Inferior parietal cortex (tissue), 1 donor: ENCODE data around the gene SLC27A4.

Source experiments
- DNase-seq: peaks from one replicate; pipeline ENCODE4 v3.0.0-alpha.2; 2016; ENCODE audit errors: extremely low spot score

SLC27A4 gene

DNA sequence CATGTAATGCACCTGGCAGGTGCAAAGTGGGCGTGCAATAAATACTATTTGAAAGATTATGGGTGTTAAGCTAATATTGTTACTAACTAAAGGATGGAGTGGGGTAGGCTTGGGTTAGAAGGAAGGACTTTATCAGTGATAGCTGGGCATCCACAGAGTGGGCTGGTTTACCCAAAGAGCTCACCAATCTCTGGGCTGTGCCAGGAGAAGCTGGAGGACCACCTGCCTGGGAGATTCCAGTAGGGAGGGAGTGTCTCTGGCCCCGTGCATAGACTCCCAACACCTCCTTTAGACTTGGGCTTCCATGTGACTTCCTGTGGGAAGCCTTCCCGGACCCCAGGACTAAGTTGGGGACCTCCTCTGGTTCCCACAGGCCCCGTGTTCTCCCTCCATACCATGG, 25.2 kb downstream of the SLC27A4 start:
- no peak for DNase-seq

DNA sequence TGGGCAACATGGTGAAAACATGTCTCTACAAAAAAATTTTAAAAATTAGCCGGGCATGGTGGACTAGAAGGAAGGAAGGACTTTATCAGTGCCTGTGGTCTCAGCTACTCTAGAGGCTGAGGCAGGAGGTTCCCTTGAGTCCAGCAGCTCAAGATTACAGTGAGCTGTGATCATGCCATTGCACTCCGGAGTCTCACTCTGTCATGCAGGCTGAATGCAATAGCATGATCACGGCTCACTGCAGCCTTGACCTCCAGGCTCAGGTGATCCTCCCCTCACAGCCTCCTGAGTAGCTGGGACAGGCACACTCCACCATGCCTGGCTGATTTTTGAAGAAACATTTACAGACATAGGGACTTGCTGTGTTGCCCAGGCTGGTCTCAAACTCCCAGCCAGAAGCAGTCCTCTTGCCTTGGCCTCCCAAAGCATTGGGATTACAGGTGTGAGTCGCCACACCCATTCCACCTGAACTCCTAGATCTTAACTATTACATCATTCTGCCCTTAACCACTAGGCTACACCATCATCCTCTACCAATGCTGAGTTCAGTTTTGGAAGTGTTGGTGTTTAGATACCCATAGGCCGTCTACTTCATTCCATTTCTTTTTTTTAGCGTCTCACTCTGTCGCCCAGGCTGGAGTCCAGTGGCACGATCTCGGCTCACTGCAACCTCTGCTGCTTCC, 28.8 kb downstream of the SLC27A4 start:
- DNase-seq = no peak

DNA sequence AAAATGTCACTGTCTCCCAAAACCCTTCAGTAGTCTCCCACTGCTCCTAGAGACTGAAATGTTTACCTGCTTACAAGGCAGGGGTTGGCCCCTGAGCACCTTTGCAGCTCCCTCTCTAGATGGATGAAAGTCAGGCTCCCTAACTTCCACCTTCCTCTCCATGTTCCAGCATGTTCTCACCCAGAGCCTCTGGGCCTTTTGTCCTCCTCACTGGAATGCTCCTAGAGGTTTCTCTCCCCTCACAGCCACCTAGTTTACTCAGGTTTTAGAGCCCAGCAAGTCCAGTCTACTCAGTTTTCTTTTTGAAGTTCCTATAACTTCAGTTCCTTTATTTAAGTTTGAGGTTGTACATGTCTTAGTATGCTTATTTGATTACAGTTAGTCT, 30.0 kb downstream of the SLC27A4 start:
- DNase-seq = no peak

DNA sequence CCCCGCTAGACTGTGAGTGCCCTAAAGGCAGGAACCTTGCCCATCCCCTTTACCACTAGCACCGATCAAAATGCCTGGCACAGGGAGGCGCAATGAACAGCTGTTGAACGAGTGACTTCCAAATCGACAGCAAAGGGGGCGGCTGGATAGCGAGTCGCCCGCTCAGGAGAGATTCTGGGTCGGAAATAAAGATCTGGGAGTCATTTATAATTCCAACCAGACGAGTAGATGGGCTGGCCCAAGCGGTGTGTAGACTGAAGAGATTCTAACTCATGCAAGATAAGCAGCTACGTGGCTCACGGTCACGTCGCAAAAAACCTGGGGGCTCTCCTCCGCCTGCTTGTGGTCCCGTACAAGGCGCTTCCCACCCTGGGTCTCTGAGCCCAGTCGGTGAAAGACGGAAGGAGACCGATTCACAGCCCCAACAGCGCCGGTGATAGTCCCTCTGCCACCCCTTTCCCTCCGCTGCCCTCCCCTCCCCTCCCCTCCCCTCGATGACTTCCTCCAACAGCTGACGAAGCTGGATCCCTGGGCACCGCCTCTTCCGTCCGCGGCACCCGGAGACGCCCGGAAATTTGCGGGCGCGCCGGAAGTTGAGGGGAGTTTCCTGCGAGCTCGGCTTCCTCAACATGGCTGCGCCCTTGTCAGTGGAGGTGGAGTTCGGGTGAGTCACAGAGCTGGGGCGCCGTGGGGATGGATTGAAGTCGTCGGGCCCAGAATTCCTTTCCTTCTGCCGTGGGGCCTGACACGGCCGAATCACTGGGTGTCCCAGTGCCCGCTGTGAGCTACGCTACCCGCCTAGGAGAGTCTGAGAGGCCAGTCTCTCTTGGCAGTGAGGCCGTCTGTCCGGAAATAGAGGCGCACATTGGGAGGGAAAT, 30.7 kb downstream of the SLC27A4 start, which contains the start of gene URM1:
Gene URM1 (plus strand): TSS at position 623 of the 878 bp plus-strand sequence. CDS start 7 bp downstream, at position 630.
- DNase-seq = peak; percentile 98

DNA sequence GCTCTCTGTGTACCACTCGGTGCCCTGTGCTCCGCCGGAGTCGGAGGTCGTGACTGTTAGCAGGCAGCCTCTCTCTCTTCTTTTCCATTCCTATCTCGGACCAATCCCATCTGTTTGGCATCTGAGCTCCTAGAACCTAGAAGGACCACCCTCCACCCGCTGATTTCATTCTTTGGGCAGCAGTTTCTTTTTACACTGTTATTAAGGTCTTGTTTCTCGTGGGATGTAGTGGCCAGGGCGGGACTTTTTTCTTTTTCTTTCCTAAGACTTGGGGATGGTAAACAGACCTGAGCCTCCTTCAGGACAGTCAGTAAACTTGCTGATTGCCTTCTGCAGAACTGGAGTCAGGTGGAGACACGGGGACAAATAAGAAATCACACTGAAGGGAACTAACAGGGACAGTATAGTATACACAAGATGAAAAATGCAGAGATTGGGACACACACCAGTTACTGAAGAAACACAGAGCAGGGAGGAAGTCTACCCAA, 31.3 kb downstream of the SLC27A4 start:
- DNase-seq = no peak

DNA sequence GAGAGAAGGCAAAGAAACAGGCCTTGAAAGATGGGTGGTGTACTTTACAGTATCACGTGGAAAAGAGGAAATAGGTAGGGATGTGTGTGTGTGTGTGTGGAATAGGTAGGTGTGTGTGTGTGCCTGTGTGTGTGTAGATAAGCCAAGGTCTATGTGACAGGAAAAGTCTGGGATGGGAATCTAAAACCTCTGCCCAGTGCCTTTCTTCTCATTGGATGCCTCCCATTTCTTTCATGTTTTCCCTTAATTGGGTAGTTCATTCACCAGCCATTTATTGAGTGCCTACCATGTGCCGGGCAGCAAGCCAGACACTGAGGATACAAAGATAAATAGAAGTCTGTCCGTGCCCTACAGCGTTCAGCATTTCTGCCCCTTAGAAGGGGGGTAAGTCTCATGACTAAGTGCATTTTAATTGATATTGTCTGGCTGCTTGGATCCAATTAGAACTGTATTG, 31.9 kb downstream of the SLC27A4 start:
- DNase-seq = peak; percentile 75

DNA sequence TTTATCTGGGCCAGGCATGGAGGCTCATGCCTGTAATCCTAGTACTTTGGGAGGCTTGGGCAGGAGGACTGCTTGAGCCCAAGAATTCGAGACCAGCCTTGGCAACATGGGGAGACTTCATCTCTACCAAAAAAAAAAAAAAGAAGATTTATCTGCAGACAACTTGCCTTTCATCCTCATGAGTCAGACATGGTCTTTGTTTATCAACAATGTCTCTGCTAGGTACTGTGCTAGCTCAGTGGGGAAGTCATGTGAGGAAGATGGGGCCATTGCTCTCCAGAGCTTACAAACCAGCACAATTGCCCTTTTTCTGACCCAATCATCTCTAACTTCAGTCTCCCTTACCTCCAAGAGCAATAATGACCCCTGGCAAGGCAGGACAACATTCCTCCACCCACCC, 32.5 kb downstream of the SLC27A4 start:
- DNase-seq = no peak

DNA sequence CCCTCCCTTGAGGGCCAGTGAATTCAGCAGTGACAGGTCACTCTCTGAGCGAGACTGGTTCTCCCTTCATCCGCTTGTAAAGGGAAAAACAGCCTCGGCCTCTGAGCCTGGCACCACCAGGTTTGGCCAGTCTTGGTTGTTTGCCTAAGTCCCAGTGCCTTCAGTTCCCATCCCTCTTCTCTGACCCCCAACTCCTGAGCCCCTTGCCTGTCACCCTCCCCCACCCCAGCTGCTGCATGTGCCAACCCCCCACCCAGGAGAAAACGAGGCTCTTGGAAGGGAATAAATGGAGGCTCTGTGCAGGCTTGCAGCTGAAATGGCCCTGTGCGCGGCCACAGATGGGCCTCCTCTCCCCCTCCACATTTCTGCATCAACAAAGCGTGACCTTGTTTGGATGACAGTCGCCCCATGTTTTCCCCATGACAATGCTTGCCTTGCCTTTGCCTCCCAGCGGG, 33.9 kb downstream of the SLC27A4 start:
- peak; percentile 78 for DNase-seq

DNA sequence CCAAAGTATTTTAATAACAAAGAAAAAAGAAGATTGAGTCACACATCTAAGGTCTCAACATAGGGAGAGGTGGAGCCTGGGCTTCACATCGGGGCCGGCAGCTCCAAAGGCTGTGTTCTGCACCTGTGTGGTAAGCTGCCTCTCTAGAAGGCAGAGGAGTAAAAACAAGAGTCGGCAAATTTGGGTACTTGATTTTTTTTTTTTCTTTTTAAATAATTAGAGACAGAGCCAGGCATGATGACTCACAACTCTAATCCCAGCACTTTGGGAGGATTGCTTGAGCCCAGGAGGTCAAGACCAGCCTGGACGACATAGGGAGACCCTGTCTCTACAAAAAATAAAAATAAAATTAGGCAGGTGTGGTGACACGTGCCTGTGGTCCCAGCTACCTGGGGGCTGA, 35.5 kb downstream of the SLC27A4 start:
- DNase-seq = no peak

DNA sequence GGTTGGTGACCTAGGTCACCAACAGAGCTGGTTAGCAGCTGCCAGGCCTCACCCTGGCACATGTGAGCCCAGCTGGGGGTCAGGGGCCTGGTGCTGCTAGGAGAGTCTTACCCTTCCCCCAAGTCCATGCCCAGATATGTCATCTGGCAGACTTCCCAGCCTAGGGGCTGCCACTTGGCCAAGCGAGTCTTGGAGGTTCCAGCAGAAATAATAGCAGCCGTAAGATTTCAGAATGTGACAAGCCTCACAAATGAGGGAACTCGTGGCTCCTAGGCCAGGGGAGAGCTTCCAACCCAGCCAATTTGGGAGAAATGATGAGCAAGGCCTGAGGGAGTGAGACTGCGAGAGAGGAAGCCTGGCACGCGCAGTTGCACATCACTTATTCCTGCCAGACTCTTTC, 41.9 kb downstream of the SLC27A4 start:
- DNase-seq = no peak

DNA sequence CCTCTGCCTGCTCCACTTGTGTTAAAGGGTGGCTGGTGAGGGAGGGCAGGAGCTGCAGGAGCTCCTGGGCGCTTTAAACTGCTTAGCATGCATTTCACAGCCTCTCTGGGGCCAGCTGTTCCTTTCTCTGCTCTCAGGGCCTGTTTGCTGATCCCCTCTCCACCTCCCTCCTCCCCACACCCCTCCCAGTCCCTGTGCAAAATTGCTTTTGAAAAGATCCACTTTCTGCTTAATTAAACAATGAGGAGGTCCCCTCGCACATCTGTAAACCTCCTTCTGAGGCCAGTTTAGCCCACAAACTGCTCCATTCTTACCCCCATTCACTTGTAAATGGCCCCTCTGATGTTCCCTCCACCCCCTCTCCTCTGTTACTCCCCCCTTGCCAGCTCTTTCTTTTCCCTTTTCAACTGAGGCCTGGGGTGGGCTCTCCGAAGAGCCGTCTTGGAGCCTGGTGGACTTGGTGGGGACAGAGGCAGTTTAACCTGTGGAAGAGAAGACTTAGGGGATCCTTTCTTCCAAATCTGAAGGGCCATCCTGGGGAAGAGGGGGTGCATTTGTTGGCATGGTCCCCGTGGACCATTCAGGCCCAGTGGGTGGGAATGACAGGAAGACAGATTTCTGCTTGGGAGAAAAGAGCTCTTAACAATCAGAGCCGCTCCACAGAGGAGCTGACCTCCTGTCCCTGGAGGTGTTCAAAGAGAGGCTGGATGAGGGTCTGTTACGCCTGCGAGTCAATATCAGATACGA, 42.9 kb downstream of the SLC27A4 start:
- no peak for DNase-seq

DNA sequence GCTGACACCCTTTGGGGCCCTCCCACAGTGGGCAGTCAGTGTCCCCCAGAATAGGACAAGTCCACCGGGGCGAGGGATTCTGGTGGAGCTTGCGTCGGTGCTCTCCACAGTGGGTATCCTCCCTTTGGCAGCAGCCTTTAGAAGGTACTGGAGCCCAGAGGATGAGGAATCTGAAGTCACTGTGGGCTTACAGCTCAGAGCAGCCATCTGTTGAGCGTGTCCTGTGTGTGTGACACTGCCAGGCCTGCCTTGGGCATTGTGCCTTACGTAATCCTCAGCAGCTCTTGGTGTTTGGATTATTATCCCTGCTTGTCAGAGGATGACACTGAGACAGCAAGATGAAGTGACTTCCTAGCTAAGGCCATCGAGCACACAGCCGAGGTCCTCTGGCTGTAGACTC, 43.5 kb downstream of the SLC27A4 start:
- DNase-seq = no peak

DNA sequence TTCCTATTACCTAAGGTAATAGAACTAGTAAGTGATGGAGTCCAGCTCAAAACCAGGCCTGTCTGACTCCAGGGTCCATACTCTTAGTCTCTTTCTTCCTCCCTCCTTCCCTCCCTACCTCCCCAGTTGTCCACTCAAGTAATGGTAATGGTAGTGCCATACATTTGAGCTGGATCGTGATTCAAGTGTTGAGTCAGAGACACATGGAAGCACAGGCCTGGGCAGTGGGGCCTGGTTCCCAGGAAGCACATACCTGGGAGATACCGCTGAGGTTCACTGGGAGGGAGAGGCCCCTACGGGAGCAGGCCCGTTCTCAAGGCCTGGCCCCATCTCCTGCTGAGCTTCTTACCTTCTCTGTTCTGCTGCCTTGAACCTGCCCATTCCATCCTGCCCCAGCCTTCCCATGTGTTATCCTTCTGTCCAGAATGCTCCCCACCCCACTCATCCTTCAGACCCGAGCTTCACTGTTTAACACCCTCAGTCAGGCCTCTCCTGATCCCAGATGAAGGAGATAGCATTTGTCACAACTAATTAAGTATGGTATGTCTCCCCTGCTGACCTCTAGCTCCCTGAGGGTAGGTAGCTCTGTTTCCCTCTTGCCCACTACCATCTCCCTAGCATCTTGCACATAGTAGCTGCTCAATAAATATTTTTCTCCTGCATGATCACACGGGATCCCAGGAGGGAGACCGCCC, 44.6 kb downstream of the SLC27A4 start:
- no peak for DNase-seq

DNA sequence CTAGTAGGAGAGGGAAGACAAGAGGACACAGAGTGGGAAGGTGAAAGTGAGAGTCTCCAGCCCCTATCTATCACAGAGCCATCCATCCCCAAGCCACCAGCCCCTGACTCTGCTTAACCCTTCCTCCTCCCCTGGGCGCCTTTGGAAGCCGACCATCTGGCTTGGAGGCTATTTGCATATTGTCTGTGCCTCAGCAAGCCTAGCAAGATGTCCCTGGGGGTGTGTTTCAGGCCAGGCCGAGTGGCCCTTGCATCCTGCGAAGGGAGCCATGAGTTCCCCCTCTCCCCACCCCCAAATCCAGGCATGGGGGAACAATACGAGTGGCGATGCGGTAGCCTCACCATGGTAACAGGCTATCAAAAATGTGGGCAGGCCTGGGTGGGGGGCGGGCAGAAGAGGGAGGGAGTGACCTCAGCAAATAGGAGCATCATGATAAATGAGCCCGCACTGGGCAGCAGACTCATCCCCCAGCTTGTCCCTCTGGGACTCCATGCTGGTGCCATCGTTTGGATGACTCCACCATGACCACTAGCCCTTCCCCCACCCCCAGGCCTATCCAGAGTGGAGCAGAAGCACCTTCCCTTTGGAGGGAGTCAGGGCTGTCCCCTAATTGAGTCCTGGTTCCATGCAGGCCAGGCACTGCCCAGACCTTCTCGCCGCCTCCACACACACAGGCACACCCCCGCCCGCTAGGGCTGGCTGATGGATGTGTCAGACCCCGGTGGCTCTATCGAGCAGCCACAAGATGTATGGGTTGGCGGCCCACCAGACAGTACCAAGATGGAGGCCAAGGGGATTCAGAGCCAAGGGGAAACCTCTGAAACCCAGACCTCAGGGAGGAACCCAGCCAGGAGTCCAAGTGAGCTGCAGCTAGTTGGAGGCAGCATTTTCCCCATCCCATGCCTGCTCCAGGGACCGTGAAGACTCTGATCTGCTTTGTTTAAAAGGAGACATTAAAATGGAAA, 45.5 kb downstream of the SLC27A4 start:
- no peak for DNase-seq

DNA sequence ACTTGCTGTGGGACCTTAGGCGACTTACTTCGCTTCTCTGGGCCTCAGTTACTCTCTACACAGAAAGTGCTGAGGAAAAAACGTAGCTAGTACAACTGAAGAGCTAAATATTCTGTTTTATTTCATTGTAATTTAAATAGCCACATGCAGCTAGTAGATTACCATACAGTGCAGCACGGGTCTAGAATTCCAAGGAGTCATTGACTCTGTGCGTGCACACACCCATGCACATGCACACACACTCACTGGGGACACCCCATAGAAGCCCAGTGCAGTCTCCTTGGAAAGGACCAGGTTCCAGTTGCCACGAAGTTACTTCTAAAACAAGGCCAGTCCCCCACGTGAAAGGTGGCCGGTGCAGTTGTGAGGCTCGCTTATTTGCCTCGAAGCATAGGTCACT, 47.8 kb downstream of the SLC27A4 start:
- DNase-seq = no peak

DNA sequence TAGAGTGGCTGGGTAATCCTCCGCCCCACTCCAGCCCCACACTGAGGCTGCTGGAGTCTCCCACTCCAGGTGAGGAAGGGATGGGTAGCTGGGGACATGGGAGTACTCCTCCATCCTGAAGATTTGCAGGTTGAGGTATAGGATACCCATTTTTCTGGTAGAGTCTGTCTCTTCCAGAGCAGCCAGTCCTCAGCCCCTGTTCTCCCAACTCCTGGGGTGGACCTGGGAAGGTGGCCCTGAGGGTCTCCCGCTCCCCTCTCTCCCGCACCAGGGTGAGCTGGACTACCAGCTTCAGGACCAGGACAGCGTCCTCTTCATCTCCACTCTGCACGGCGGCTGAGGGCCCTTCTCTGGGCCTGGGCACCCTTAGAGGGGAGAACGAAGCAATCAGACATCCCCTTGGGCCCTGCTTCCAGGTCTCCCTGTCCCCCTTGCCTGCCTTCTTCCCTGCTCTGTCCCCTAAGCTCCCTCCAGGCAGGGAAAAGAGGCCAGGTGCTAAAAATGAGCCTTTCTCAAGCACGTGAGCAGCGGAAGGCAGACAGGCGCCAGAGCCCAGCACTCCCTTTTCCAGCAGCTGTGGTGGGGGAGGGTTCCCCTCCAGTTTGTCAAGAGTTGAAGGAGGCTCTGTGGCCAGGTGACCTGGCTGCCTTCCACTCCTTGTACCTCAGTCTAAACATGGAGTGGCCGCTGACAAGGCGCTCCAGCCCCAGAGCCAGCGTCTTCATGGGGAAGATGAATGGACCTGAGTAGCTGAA, 49.2 kb downstream of the SLC27A4 start:
- DNase-seq = no peak

DNA sequence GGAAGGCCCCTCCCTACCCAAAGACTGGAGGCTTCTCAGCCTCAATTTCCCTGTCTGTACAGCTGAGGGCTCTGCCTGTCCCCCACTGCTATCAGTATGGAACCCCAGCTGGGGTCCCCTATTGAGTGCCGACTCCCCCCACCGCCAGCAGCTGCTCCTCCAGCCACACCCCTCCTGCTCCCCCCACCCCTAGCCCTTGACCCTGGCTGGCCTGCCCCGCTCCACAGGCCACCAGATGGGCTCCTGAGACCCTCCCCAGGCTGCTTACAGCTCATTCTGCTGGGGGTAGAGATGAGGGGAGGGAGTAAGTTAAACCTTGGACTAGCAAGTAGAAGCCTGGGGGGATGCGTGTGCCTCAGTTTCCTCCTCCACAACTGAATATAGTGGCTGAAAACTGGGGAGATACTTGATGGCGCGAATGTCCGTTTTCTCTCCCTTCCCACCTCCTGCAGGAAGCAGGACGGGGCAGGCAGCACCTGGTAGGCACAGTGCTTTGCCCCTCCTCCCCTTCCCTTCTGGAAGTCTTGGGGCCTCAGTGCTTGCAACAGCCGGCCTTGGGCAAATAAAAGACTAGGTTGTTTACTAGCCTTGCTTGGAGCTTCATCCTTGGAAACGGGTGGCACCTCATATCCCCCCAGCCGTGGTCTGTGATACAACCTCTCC, 50.0 kb downstream of the SLC27A4 start:
- no peak for DNase-seq

DNA sequence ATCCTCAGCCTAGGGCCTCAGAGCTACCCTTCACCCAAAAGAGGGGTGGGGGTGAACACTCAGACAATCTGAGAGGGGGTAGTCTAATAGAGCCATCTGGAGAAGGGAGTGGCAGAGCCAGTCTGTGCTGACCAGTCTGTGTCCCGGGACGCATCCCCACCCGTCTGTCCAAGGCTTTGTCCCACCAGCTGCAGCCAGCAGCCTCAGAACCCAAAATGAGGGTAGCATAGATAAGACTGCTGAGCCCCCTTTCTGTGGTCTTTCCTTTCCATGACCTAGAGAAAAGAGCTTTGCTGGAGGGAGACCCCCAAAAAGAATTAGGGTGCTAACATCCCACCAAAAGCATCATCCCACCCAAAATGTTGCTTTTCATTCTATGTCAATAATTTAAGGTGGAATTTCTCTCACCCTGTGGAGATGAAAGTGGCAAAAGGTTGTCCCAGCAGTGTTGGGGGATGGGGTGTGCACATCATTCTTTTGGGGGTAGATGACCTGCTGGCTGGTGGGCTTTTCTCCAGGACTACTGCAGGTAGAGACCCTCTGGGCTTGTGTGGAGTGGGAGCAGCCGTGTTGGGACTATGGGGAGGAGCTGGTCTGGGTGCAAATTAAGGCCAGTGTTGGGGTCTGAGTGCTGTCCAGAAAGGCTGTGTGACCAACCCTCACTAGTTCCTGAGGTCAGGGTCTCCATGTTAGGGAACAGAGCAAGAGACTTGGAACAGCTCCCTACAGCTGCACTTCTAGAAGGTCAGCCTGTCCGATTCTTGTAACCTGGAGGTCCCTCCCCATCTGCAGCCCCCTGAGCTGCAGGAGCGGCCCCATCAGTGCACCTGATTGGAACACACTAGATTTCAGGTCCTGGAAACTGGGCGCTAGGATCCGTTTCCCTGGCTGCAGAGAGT, 50.7 kb downstream of the SLC27A4 start:
- no peak for DNase-seq
